Glutamatergic neuron (in vitro differentiated cells): ENCODE measurements around the gene GSDMA. TPM values are rescaled to one million over a fixed set of nuclear protein-coding genes. Genes with fewer than 3 reads are reported as not detected.

Experiments used
- DNase-seq: peaks from one replicate; pipeline ENCODE4 v3.0.0; 2022
- H3K27ac Mint-ChIP-seq: one replicate; pipeline ENCODE4 v1.8.0; 2020; ENCODE audit warnings: mild to moderate bottlenecking, mixed read lengths, inconsistent platforms; ENCODE audit not compliant: unreplicated experiment
- H3K27me3 Mint-ChIP-seq: one replicate; pipeline ENCODE4 v1.8.0; 2020; ENCODE audit warnings: mild to moderate bottlenecking, moderate library complexity, mixed read lengths, inconsistent platforms; ENCODE audit not compliant: unreplicated experiment
- H3K36me3 Mint-ChIP-seq: one replicate; pipeline ENCODE4 v1.8.0; 2020; ENCODE audit warnings: mild to moderate bottlenecking, mixed read lengths, inconsistent platforms; ENCODE audit not compliant: unreplicated experiment
- H3K4me1 Mint-ChIP-seq: one replicate; pipeline ENCODE4 v1.8.0; 2020; ENCODE audit warnings: mild to moderate bottlenecking, low read depth, mixed read lengths, inconsistent platforms; ENCODE audit not compliant: unreplicated experiment
- H3K4me3 Mint-ChIP-seq: one replicate; pipeline ENCODE4 v1.8.0; 2020; ENCODE audit warnings: mild to moderate bottlenecking, mixed read lengths, inconsistent platforms; ENCODE audit not compliant: unreplicated experiment
- H3K9me3 Mint-ChIP-seq: one replicate; pipeline ENCODE4 v1.8.0; 2020; ENCODE audit warnings: mild to moderate bottlenecking, moderate library complexity, mixed read lengths, inconsistent platforms; ENCODE audit not compliant: unreplicated experiment
- CTCF ChIP-seq: fragments of 200-600 bp; sonication (generic); IDR thresholded peaks from one replicate; pipeline ENCODE4 v1.5.0; 2021; ENCODE audit not compliant: partially characterized antibody, unreplicated experiment
- total RNA-seq: library from RNA; stranded (reverse); fragmentation: NEBNext Ultra II Directional; extraction: Animal tissue kit (Norgen Biotek cat#: 25700); gene quantifications from one replicate; pipeline ENCODE4 v1.2.1, GENCODE V29; 2021; ENCODE audit not compliant: unreplicated experiment

Gene GSDMA
- total RNA-seq, 1 donor from 2014 or later: not detected

GRCh38 chr17:39929646-39930407 is 33.0 kb upstream of the GSDMA start:
- Mint-ChIP-seq H3K4me1 (peaks cover 27% of the 10 kb centered on the region), H3K9me3 (peaks cover 3% of the 10 kb centered on the region), H3K4me3 (no peak overlapping the region), H3K27me3 (peaks cover 6% of the 10 kb centered on the region), H3K27ac (no peak overlapping the region), H3K36me3 (no peaks in the 10 kb centered on the region)
- DNase-seq: no peak
- no peak for TF ChIP-seq CTCF

- Mint-ChIP-seq H3K4me3 (no peak overlapping the region), H3K27ac (peak overlapping the region; percentile 56)
- DNase-seq: no peak
These were observed 28.9 kb upstream of the GSDMA start for GRCh38 chr17:39933912-39934311.

GRCh38 chr17:39934324-39934723 is 28.5 kb upstream of the GSDMA start:
- Mint-ChIP-seq H3K4me3 (no peak overlapping the region), H3K27me3 (peaks cover 5% of the 10 kb centered on the region), H3K4me1 (peaks cover 10% of the 10 kb centered on the region), H3K36me3 (no peaks in the 10 kb centered on the region), H3K27ac (peak overlapping the region; percentile 56), H3K9me3 (peaks cover 2% of the 10 kb centered on the region)
- no peak for TF ChIP-seq CTCF
- DNase-seq: no peak

More at GRCh38 chr17:39933912-39934311, 28.9 kb upstream of the GSDMA start:
- no peak for TF ChIP-seq CTCF
- peaks cover 5% of the 10 kb centered on the region for H3K27me3 Mint-ChIP-seq
- H3K9me3 Mint-ChIP-seq: peaks cover 2% of the 10 kb centered on the region
- H3K36me3 Mint-ChIP-seq: no peaks in the 10 kb centered on the region
- H3K4me1 Mint-ChIP-seq: peaks cover 8% of the 10 kb centered on the region

- TF ChIP-seq CTCF: no peak
- Mint-ChIP-seq H3K4me3 (no peak overlapping the region), H3K27ac (no peak overlapping the region), H3K27me3 (peaks cover 5% of the 10 kb centered on the region), H3K9me3 (peaks cover 5% of the 10 kb centered on the region), H3K4me1 (peaks cover 18% of the 10 kb centered on the region), H3K36me3 (no peaks in the 10 kb centered on the region)
- no peak for DNase-seq
These were observed 26.9 kb upstream of the GSDMA start for GRCh38 chr17:39935909-39936308.

GRCh38 chr17:39937447-39937846 is 25.4 kb upstream of the GSDMA start:
- TF ChIP-seq CTCF: no peak
- peaks cover 5% of the 10 kb centered on the region for H3K27me3 Mint-ChIP-seq
- peaks cover 5% of the 10 kb centered on the region for H3K9me3 Mint-ChIP-seq
- peaks cover 18% of the 10 kb centered on the region for H3K4me1 Mint-ChIP-seq
- no peak overlapping the region for H3K27ac Mint-ChIP-seq
- no peak overlapping the region for H3K4me3 Mint-ChIP-seq
- H3K36me3 Mint-ChIP-seq: no peaks in the 10 kb centered on the region
- no peak for DNase-seq
